A549 (cell line): ENCODE results near the gene CPNE4.

Source experiments
- ZC3H11A ChIP-seq: fragments of 450-650 bp; IDR thresholded peaks from 2 replicates; pipeline ENCODE4 v1.6.1; 2014; ENCODE audit warnings: antibody characterized with exemption, mild to moderate bottlenecking
- ZSCAN20 ChIP-seq: fragments of 250-450 bp; sonication (Bioruptor Pico); IDR thresholded peaks from 2 replicates; pipeline ENCODE4 v1.8.0; 2022; ENCODE audit warnings: mild to moderate bottlenecking, moderate library complexity
- TF ChIP-seq, protein P1 (sequence below): fragments of >200 bp; sonication (Bioruptor Twin); formaldehyde crosslinking; IDR thresholded peaks from 3 replicates; pipeline ENCODE4 v1.5.1; 2016
- TF ChIP-seq, protein P2 (sequence below): fragments of 250-450 bp; sonication (Bioruptor Pico); IDR thresholded peaks from 2 replicates; pipeline ENCODE4 v1.5.0; 2021; ENCODE audit warnings: mild to moderate bottlenecking, moderate library complexity, borderline replicate concordance

DNA sequence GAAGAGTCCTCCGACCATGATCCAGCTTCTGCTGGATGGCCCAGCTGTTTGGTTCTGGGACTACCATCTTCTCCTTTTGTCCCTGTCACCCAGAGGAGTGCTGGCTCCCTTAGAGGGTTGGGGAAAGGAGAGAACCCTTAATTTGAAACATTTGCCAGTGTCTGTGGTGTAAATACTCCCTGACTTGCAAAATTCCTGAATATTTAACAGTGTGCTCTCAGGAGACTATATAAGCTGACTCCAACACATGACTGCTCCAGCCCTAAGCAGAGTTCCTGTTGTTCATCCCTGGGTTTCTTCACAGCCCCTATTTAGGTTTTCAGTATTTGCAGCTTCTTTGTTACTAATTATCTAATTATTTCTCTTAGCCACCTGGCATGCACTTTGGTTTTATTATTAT, 133.1 kb downstream of the CPNE4 start:
- TF ChIP-seq, protein P1, sequence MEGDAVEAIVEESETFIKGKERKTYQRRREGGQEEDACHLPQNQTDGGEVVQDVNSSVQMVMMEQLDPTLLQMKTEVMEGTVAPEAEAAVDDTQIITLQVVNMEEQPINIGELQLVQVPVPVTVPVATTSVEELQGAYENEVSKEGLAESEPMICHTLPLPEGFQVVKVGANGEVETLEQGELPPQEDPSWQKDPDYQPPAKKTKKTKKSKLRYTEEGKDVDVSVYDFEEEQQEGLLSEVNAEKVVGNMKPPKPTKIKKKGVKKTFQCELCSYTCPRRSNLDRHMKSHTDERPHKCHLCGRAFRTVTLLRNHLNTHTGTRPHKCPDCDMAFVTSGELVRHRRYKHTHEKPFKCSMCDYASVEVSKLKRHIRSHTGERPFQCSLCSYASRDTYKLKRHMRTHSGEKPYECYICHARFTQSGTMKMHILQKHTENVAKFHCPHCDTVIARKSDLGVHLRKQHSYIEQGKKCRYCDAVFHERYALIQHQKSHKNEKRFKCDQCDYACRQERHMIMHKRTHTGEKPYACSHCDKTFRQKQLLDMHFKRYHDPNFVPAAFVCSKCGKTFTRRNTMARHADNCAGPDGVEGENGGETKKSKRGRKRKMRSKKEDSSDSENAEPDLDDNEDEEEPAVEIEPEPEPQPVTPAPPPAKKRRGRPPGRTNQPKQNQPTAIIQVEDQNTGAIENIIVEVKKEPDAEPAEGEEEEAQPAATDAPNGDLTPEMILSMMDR = no peak
- TF ChIP-seq, protein P2, sequence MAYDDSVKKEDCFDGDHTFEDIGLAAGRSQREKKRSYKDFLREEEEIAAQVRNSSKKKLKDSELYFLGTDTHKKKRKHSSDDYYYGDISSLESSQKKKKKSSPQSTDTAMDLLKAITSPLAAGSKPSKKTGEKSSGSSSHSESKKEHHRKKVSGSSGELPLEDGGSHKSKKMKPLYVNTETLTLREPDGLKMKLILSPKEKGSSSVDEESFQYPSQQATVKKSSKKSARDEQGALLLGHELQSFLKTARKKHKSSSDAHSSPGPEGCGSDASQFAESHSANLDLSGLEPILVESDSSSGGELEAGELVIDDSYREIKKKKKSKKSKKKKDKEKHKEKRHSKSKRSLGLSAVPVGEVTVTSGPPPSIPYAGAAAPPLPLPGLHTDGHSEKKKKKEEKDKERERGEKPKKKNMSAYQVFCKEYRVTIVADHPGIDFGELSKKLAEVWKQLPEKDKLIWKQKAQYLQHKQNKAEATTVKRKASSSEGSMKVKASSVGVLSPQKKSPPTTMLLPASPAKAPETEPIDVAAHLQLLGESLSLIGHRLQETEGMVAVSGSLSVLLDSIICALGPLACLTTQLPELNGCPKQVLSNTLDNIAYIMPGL (CRISPR knock-in tag) = no peak
- no peak for TF ChIP-seq ZSCAN20 (CRISPR knock-in tag)
- no peak for TF ChIP-seq ZC3H11A
